SK-N-SH treated with all-trans-retinoic acid at 6 μM for 48 hours (cell line): ENCODE measurements around the gene MBNL2.
A peak's percentile ranks its signal among the peaks of the same experiment; 100 is the strongest.

Experiments used
- ATAC-seq: fragments of 200-7000 bp; cut with Tn5 transposase; 3 replicates; pipeline ENCODE4 v1.9.1; 2020; ENCODE audit warnings: mild to moderate bottlenecking, moderate library complexity
- CREB5 ChIP-seq: fragments of 250-450 bp; sonication (Bioruptor Pico); IDR thresholded peaks from 2 replicates; pipeline ENCODE4 v1.5.1; 2020; ENCODE audit warnings: low read depth, mild to moderate bottlenecking, moderate library complexity
- CSDC2 ChIP-seq: fragments of 250-450 bp; sonication (Bioruptor Pico); IDR thresholded peaks from 2 replicates; pipeline ENCODE4 v1.5.0; 2020; ENCODE audit warnings: mild to moderate bottlenecking, moderate library complexity
- CSRNP3 ChIP-seq: fragments of 250-450 bp; sonication (Bioruptor Pico); IDR thresholded peaks from 2 replicates; pipeline ENCODE4 v1.5.1; 2021; ENCODE audit warnings: mild to moderate bottlenecking, moderate library complexity
- ISL1 ChIP-seq: fragments of 250-450 bp; sonication (Bioruptor Pico); IDR thresholded peaks from 2 replicates; pipeline ENCODE4 v2.1.2; 2022; ENCODE audit warnings: mild to moderate bottlenecking, moderate library complexity
- OSR1 ChIP-seq: fragments of 250-450 bp; sonication (Bioruptor Pico); IDR thresholded peaks from 2 replicates; pipeline ENCODE4 v1.8.0; 2022; ENCODE audit warnings: moderate library complexity, mild to moderate bottlenecking, inconsistent platforms
- PATZ1 ChIP-seq: fragments of 250-450 bp; sonication (Bioruptor Pico); IDR thresholded peaks from 2 replicates; pipeline ENCODE4 v1.8.0; 2020; ENCODE audit warnings: mild to moderate bottlenecking, moderate library complexity, borderline replicate concordance
- POU6F1 ChIP-seq: fragments of 250-450 bp; sonication (Bioruptor Pico); IDR thresholded peaks from 2 replicates; pipeline ENCODE4 v1.8.0; 2021; ENCODE audit warnings: low read depth, mild to moderate bottlenecking, moderate library complexity, borderline replicate concordance
- RARB ChIP-seq: fragments of 250-450 bp; sonication (Bioruptor Pico); IDR thresholded peaks from 2 replicates; pipeline ENCODE4 v1.8.0; 2021; ENCODE audit warnings: mild to moderate bottlenecking, moderate library complexity
- SNAI2 ChIP-seq: fragments of 250-450 bp; sonication (Bioruptor Pico); IDR thresholded peaks from 2 replicates; pipeline ENCODE4 v1.5.0; 2020; ENCODE audit warnings: mild to moderate bottlenecking, moderate library complexity
- TCF4 ChIP-seq: fragments of 250-450 bp; sonication (Bioruptor Pico); IDR thresholded peaks from 2 replicates; pipeline ENCODE4 v1.8.0; 2021; ENCODE audit warnings: mild to moderate bottlenecking, moderate library complexity, borderline replicate concordance
- TOX ChIP-seq: fragments of 250-450 bp; sonication (Bioruptor Pico); IDR thresholded peaks from 2 replicates; pipeline ENCODE4 v1.8.0; 2021; ENCODE audit warnings: mild to moderate bottlenecking, moderate library complexity, borderline replicate concordance
- TSHZ2 ChIP-seq: fragments of 250-450 bp; sonication (Bioruptor Pico); IDR thresholded peaks from 2 replicates; pipeline ENCODE4 v1.5.0; 2020; ENCODE audit warnings: mild to moderate bottlenecking, moderate library complexity
- ZC3H10 ChIP-seq: fragments of 250-450 bp; sonication (Bioruptor Pico); IDR thresholded peaks from 2 replicates; pipeline ENCODE4 v1.5.1; 2021; ENCODE audit warnings: mild to moderate bottlenecking, moderate library complexity
- ZFP3 ChIP-seq: fragments of 250-450 bp; sonication (Bioruptor Pico); IDR thresholded peaks from 2 replicates; pipeline ENCODE4 v1.5.0; 2020; ENCODE audit warnings: mild to moderate bottlenecking, moderate library complexity
- ZNF565 ChIP-seq: fragments of 450-650 bp; formaldehyde crosslinking; conservative IDR thresholded peaks from 2 replicates; pipeline ENCODE4 v1.5.0; 2020; ENCODE audit warnings: low read depth, mild to moderate bottlenecking, moderate library complexity
- ZNF70 ChIP-seq: fragments of 450-650 bp; formaldehyde crosslinking; IDR thresholded peaks from 2 replicates; pipeline ENCODE4 v1.5.0; 2020; ENCODE audit warnings: mild to moderate bottlenecking, moderate library complexity
- ZNF8 ChIP-seq: fragments of 450-650 bp; formaldehyde crosslinking; IDR thresholded peaks from 2 replicates; pipeline ENCODE4 v1.5.0; 2020; ENCODE audit warnings: mild to moderate bottlenecking, moderate library complexity

The MBNL2 gene

GRCh38 chr13:97306106-97306505 lies 84.0 kb downstream of the MBNL2 start:
- TF ChIP-seq TOX (CRISPR knock-in tag) = no peak
- no peak for TF ChIP-seq ZNF8
- TF ChIP-seq TCF4 (CRISPR knock-in tag) = no peak
- TF ChIP-seq CSDC2 (CRISPR knock-in tag) = no peak
- no peak for TF ChIP-seq CREB5 (CRISPR knock-in tag)
- no peak for TF ChIP-seq PATZ1
- no peak for TF ChIP-seq ZC3H10 (CRISPR knock-in tag)
- no peak for TF ChIP-seq RARB (CRISPR knock-in tag)
- TF ChIP-seq SNAI2 = no peak
- TF ChIP-seq ZNF70 (CRISPR knock-in tag) = no peak
- no peak for TF ChIP-seq ISL1 (CRISPR knock-in tag)
- TF ChIP-seq POU6F1 (CRISPR knock-in tag) = no peak
- no peak for TF ChIP-seq OSR1
- no peak for TF ChIP-seq ZFP3 (CRISPR knock-in tag)
- no peak for ATAC-seq

GRCh38 chr13:97306645-97307044 lies 84.5 kb downstream of the MBNL2 start:
- TF ChIP-seq POU6F1 (CRISPR knock-in tag) = no peak
- TF ChIP-seq CSDC2 (CRISPR knock-in tag) = peak; percentile 26; the same call in 1 of the 2 replicates
- peak; percentile 10 for ATAC-seq

GRCh38 chr13:97307118-97307881 lies 85.2 kb downstream of the MBNL2 start:
- ATAC-seq = no peak
- TF ChIP-seq ISL1 (CRISPR knock-in tag) (peak; percentile 59; the same call in 1 of the 2 replicates), ZC3H10 (CRISPR knock-in tag) (peak; percentile 83), ZNF8 (no peak)

GRCh38 chr13:97307882-97308624 lies 85.9 kb downstream of the MBNL2 start:
- TF ChIP-seq ISL1 (CRISPR knock-in tag) (peak; percentile 57), TCF4 (CRISPR knock-in tag) (0 out of 2 replicates have a peak, but pooled peaks have one; percentile 14), OSR1 (no peak), ZC3H10 (CRISPR knock-in tag) (no peak), TOX (CRISPR knock-in tag) (0 out of 2 replicates have a peak, but pooled peaks have one; percentile 3), CSRNP3 (0 out of 2 replicates have a peak, but pooled peaks have one; percentile 48), TSHZ2 (peak; percentile 51; the same call in 1 of the 2 replicates), ZNF565 (CRISPR knock-in tag) (no peak)
- ATAC-seq = peak; percentile 71
